ENCODE measurements around the gene SPOCK1.
"Not testable (repeated sequence)": the region's sequence is repeated elsewhere in the genome, so short reads cannot be mapped to it uniquely, and the experiment has no call there.

SPOCK1 gene

DNA sequence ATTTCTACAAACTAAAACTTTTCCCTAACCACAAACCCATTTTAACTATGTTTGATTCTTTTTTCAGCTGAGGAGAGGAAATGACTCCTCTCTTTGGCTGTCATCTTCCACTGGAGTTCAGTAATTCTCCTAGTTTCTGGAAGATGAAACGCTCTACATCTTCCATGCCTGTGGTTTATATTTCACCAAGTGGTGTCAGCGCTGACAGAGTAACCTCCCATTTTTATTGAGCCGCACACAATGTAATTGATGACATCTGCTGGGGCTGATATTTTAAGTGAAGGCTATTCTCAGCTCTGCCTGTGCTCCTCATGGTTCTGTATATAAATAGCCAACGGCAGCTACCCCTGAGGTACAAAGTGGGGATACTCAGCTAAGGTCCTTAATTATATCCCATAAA lies 234.6 kb downstream of the SPOCK1 start:
- DNase-seq (ENCODE audit: low read depth in 2 of 2), result no peak

DNA sequence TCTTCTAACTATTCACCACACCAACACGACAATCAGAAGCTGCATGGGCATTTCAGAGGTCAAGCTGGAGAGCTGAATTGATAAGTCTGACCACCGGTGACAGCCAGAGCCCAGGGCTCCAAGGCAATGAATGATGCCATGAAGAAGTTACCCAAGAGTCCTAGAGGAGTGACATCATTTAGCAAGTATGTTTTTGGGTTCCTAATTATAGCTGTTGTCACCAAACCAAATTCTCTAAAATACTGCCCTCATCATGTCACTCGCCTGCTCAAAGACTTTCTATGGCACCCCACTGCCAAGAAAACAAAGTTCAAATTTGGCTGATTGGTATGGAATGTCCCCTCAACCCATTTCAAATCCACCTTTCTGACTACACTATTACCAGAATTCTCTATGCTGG lies 235.1 kb downstream of the SPOCK1 start:
- no peak for DNase-seq (ENCODE audit: low read depth in 2 of 2)

DNA sequence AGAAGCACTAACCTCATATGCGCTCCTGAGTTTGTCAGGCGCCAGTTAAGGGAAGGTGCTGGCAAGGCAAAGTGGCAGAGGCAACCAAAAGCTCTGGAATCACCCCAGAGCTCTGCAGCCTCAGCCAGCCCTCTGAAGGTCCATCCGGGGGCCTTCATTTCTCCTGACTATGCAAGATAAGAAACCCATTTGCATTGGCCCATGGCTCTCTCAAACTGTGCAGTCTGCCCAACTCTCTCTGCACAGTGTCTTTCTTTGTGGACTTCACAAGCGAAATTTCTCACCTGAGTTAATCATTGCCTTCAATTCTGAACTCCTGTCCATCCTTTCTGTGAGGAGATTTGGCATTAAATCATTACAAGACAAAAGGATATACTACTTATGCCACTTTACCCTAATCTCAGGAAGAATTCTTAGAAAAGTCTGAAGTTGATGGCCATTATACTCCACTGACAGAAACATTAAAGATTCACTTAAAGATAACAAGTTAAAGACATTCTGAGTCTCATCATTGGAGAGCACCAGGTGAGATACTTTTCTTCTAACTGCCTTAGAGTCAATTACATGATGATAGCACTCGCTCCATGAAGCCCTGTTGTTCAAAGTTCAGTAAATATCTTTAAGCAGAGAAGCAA lies 235.6 kb downstream of the SPOCK1 start:
- DNase-seq (ENCODE audit: low read depth in 2 of 2), result no peak

DNA sequence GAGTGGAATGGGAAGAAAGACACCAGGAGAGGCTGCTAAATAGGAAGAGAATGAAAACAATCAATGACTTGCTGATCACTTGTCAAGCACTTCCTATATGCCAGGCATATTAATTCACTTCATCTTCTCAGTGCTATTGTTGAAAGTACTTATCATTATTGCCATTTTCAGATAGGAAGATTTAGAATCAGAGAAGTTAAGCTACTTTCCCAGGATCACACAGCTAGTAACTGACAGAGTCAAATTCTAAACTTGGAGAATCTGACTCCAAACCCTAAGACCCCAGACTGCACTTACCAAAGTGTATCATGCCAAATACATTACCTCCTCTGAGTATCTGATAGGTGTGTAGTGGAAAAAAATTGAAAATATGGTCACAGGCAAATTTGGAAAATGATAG lies 236.3 kb downstream of the SPOCK1 start:
- DNase-seq (ENCODE audit: low read depth in 2 of 2), result no peak

DNA sequence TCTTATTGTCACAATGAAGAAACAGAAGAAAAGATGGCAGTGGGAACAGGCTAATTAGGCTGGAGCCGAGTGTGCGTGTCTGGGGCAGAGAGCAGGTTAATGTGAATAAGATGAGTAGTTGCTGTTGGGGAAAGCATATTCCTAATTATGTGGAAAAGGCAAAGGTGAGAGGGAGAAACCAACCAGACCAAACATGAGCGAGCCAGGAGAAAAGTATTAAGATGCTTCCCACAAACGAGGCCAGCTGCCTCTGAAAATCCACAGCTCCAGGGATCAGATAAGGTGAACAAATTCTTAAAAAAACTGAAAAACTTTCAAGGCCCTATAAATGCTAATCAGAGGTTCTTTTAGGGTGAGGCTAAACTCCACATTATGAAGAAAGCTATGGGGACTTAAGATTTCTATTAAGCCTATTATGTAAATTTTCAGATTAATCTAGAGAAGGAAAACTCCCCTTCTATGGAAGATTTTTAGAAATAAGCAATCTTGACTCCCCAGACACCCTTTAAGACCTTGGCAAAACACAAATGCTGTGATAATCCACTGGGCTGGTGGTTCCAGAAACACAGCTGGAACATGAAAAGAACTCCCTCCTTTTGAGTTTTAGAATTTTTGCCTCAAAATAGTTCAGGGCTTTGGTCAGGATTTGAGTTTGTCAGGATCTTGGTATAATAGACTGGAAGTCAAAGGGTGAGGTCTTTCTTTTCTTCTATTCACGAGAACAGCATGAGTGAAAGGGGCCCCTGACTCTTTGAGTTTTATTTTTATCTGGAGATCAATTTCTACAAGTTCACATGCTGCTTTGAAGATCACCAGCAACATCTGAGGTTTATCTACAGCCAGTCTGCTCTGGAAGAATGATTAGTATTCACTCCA lies 238.1 kb downstream of the SPOCK1 start:
- DNase-seq (ENCODE audit: low read depth in 2 of 2), result no peak

DNA sequence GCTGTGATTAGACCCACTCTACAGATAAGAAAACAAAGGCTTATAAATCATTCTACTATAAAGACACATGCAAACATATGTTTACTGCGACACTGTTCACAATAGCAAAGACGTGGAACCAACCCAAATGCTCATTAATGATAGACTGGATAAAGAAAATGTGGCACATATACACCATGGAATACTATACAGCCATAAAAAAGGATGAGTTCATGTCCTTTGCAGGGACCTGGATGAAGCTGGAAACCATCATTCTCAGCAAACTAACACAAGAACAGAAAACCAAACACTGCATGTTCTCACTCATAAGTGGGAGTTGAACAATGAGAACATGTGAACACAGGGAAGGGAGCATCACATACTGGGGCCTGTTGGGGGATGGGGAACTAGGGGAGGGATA lies 240.0 kb downstream of the SPOCK1 start:
- not testable (repeated sequence) for DNase-seq (ENCODE audit: low read depth in 2 of 2)

DNA sequence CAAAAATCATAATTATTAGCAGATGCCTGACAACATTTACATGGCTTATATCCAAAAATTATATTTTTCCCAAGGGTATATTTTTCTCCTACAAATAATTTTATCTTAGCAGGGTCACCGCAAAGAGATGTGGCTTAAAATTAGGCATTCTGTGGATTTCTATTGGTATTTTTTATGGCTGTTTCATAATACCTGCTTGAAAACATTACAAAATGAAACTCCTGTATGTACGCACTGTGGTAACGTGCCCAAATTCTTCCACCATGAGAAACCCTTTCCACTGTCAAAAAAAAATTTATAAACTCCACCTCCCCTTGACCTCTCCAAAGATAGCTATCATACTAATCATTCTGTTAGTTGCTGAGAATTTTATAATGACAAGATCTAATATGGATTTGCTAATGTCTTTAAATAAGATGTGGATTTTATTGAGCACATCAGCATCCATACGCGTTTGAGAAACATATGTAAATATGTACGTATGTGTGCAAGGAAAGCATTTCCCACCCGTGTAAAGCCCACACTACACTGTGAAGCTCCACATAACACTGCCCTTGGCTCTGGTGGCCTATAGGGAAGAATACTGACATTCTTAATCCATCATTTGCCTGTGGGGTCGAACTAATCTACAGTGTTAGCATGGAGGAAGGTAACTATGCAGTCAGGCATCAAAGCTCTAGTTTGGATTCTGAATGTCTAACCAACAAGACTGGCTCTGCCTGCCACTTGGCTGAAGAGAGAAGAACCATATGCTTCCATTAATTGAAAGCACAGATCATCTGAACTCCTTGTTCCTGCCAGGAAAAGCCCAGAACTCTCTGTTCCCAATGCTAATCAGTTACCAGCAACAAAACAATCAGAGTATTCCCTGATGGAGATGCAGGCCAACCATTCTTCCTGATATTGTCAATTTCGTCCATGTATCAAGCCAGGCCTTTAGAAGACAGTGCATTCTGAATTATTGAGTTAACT lies 244.7 kb downstream of the SPOCK1 start:
- DNase-seq (ENCODE audit: low read depth in 2 of 2), result no peak

DNA sequence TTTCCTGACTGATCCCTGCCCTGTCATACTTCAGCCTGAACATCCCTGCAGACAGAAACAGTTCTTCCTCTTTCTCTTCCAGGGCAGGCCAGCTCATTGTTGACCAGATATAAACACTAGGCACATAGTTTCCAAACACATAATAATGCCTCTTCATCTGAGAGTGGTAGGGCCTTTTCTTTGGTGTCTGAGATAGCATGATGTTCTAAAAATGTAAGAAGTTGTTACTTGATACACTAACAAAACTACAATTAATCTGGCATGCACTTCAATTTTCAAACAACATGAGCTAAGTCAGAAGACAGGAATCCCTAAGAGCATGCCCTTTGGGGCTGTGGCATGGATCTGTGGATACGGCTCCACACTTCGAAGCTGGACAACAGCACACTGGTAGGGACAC lies 246.6 kb downstream of the SPOCK1 start:
- no peak for DNase-seq (ENCODE audit: low read depth in 2 of 2)

DNA sequence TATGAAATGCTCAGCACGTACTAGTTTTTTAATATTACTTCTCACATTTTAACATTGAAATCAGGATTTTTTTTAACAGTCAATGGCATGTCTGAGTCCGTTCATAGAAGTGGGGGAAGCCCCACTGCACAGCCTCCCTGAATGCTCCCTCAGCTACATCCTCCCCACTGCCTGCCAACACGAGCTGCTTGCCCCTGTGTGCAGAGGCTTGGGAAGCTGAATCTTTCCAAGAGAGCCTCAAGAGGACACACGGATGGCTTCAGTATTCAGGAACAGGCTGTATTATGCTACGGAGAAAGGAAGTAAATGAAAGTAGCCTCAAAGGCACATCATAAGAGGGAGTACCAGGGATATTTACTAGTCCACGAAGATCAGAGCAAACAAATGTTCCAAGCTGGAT lies 248.7 kb downstream of the SPOCK1 start:
- DNase-seq (ENCODE audit: low read depth in 2 of 2), result no peak

DNA sequence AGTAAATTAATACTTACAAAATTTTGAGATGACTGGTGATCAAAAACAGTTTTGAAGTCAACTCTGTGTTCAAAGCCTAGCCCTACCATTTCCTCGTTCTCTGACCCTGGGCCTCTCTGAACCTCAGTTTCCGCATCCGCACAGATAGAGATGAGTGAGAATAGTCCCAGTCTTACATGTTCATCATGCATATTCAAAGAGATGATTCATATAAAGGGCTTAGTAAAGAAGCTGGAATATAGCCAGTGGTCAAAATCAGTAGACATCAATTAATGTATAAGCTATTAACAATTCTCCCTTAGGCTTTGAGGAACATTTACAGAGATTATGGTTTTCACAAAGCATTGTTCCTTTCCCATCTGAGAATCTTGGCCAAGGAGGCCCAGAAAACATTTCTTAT lies 250.6 kb downstream of the SPOCK1 start:
- DNase-seq (ENCODE audit: low read depth in 2 of 2), result no peak

DNA sequence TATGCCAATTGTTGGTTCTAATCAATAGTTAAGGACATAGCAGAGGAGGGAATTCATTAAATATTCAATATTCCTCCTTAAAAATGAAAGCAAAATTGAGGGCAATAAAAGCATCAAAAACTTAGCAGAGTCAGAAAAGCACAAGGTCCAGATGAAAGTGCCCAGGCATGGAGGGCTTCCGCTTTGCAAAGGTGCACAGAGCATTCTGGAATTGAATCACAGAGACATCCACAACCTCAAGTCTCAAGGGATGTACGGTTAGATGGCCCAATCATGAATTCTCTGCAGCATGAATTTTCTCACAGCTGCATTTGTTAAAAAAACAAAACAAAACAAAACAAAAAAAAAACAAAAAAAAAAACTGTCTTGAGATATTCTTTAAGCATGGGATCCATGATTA lies 253.7 kb downstream of the SPOCK1 start:
- DNase-seq (ENCODE audit: low read depth in 2 of 2), result no peak

DNA sequence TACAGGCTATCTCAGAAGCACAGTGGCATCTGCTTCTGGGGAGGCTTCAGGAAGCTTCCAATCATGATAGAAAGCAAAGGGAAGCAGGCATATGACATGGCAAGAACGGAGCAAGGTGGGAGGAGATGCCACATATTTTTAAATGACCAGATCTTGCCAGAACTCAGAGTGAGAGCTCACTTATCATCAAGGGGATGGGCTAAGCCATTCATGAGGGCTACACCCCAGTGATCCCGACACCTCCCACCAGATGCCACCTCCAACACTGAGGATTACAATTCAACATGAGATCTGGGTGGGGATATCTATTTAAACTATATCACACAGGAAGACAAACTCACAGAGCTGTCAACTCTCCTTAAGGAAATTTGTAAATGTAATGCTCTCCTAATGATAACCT lies 258.8 kb downstream of the SPOCK1 start:
- DNase-seq (ENCODE audit: low read depth in 2 of 2), result no peak

DNA sequence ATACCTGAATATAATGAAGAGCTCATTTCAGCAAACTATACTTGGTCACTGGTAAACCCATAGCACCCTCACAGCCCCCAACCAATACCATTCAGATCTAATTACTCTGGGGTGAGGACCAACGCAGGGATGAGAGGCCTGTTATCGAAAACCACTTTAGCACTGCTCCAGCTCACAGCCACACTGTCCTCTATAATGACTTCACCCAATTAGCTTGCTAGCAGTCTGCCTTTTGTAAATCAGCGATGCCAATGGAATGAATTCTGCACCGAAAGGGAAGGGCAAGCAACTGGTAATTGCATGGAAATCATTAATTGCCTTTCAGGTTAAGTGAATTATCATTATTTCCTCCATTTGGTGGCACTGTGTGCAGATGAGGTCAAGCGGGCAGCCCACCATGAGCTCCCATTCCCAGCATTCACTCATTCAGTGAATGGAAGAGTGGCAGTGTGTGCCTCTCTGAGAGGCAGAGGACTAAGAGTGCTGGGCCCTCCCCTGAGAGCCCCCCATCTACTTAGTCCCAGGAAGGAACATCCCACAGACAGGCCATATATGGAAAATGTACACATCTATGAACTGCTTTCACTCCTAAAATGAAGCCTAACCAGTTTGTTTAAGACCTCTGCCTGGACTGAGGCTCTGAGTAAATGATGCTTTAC lies 262.1 kb downstream of the SPOCK1 start:
- DNase-seq (ENCODE audit: low read depth in 2 of 2), result no peak

DNA sequence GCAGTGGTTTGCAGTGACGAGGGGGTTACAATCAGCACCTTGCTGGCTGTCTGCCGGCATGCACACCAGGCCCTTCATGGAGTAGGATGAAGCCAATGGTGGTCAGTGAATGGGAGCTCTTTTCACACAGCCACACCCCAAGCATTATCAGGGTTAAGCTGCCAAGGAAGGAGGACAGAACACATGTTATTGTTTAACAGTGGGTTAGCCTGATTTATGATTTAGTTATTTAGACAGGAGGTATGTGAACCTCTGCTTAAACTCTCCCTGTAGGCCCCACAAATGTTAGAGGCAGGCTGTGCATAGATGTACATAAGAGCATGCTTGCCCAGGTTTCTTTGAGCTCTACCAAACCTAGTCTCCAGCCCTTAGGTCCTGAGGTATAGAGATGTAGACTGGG lies 262.9 kb downstream of the SPOCK1 start:
- no peak for DNase-seq (ENCODE audit: low read depth in 2 of 2)

DNA sequence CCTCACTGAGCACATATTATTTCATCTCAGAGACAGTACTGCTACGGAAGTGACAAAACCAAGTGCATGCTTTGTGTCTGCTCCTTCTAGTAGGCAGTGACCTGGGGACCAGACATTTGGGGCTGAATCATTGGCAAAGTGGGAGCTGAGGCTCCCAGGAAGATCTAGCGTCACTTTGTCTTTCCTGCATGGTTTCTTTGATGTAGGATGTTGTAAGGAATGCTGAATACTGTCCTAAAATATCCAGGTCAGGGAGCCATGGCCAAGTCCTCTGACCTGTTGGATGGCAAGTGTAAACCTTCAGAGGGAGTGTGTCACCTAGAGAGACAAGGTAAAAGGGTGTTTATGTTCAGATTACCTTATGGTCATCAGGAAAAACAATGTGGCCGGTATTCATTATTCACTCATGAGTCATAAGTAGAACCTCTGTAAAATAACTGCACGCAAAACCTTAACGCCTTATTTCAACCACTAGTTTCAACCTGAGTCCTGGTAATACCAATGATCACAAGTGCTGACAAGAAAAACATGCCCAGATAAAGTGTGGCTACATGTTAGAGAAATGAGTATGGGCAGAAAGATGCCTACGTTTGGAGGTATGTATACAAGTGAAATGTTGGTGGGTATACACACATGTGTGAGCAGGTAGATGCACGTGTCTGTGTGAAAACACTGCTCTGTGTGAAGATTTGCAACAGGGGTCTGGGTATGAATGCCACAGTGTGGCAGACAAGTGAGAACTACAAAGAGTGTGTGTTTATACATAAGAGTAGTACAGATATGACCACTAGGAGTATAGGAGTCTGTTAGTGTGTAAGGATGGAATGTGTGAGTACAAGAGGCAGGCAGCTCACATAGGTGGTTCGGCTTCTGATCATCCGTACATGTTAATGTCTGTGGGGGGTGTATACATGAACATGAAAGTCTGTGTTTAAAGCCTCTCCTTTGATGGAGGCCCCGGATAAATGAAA lies 263.9 kb downstream of the SPOCK1 start:
- no peak for DNase-seq (ENCODE audit: low read depth in 2 of 2)

DNA sequence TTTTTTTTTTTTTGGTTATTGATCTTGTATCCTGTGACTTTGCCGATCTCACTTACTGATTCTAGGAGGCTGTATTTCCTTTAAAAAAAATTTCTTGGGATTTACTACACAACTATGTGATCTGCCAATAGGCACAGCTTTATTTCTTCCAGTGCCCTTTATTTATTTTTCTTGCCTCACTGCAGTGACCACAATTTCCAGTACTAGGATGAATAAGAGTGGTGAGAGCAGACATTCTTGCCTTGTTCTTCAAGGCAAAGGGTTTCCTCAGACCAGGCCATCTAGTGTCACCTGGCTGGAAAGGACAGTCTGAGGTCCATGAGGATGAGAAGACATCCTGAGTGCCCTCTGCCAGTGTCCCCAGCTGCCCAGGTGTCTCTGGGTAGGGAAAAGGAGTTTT lies 265.4 kb downstream of the SPOCK1 start:
- DNase-seq (ENCODE audit: low read depth in 2 of 2), result no peak

DNA sequence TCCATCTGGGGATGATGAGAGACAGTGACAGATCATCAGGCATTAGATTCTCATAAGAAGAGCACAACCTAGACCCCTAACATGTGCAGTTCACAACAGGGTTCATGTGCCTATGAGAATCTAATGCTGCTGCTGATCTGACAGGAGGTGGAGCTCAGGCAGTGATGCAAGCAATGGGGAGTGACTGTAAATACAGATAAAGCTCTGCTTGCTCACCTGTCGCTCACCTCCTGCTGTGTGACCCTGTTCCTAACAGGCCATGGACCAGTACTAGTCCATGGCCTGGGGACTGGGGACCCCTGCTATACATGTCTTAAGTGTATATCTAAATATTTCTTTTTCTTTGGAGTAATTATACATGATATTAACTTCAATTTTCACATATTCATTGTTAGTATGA lies 265.8 kb downstream of the SPOCK1 start:
- not testable (repeated sequence) for DNase-seq (ENCODE audit: low read depth in 2 of 2)

DNA sequence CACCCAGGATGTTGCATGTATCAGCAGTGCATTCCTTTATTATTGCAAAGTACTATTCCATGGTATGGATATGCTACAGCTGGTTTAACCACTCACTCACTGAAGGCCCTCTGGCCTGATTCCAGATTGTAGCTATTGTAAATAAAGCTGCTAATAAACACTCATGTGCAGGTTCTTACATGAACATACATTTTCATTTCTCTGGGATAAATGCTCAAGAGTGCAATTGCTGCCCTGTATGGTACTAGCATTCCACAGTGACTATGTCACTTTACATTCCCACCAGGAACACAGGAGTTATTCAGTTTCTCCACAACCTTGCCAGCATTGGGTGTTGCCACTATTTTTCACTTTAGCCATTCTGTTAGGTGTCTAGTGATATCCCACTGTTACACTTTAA lies 267.6 kb downstream of the SPOCK1 start:
- DNase-seq (ENCODE audit: low read depth in 2 of 2), result no peak

DNA sequence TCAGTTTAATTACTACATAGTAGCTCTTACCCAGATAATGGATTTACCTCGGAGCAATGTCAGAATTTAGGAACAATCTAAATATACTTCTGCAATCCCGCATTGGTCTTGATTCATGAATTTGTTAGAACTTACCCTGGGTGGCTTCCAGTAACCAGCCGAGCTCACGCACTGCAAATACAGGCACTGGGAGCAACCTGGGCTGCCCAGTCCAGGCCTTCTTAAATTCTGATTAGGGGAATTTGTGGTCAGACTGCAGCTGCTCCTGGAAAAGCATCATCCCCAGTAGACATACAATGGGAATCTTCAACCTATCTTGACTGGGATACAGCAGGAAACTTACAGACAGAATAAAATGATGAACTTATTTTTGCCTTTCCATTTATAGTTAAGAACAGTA lies 270.3 kb downstream of the SPOCK1 start:
- DNase-seq (ENCODE audit: low read depth in 2 of 2), result no peak

DNA sequence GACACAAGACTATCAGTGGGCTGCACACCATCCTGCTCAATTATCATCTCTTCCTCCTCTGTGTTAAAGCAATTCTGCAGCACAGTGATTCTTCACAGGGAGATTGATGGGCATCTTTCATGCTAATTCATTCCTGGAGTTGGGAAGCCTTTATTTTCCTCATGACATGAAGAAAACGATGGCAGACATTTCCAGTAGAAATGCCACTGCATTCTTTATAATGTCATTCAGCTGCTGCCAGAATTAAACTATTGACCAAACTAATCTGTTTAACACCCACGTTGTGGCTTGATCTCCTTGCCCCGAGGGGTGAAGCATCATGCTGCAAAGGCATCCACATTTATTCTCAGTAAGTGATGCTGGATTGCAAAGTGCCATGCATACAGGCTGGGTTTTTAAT lies 273.0 kb downstream of the SPOCK1 start:
- no peak for DNase-seq (ENCODE audit: low read depth in 2 of 2)
